Mesenchymal stem cell (in vitro differentiated cells and primary cell): ENCODE results near the gene CMTM3.

Experiments used
- DNase-seq: peaks from one replicate; pipeline ENCODE4 v3.0.0-alpha.2; 2013
- H2AFZ ChIP-seq: one replicate; pipeline ENCODE4 v1.6.1; 2013; ENCODE audit warnings: low read depth, mild to moderate bottlenecking, control low read depth, inconsistent platforms, low read length, moderate library complexity
- H2AK5ac ChIP-seq: 2 replicates; pipeline ENCODE4 v1.6.1; 2013; ENCODE audit warnings: low read length, moderate library complexity, mild to moderate bottlenecking, inconsistent platforms; ENCODE audit not compliant: severe bottlenecking
- H2BK120ac ChIP-seq: one replicate; pipeline ENCODE4 v1.6.1; 2013; ENCODE audit warnings: low read depth, mild to moderate bottlenecking, inconsistent platforms, low read length, moderate library complexity
- H2BK12ac ChIP-seq, 2 experiments: one replicate each; pipeline ENCODE4 v1.6.1; 2013; ENCODE audit warnings: inconsistent platforms in 2 of 2, low read length in 2 of 2, mild to moderate bottlenecking in 2 of 2, moderate library complexity in 2 of 2, control low read depth in 1 of 2
- H2BK15ac ChIP-seq: one replicate; pipeline ENCODE4 v1.6.1; 2013; ENCODE audit warnings: mild to moderate bottlenecking, low read depth, inconsistent platforms; ENCODE audit not compliant: poor library complexity, severe bottlenecking
- H2BK5ac ChIP-seq: 2 replicates; pipeline ENCODE4 v1.6.1; 2013; ENCODE audit warnings: low read depth, mild to moderate bottlenecking, low read length, control low read depth, inconsistent platforms; ENCODE audit not compliant: poor library complexity, severe bottlenecking
- H3K14ac ChIP-seq, 2 experiments: one replicate each; pipeline ENCODE4 v1.6.1; 2013; ENCODE audit warnings: inconsistent platforms in 2 of 2, low read length in 2 of 2, control low read depth in 1 of 2, mild to moderate bottlenecking in 1 of 2, moderate library complexity in 1 of 2
- H3K18ac ChIP-seq, 2 experiments: one replicate each; pipeline ENCODE4 v1.6.1; 2013; ENCODE audit warnings: inconsistent platforms in 2 of 2, low read length in 2 of 2, control low read depth in 1 of 2, low read depth in 1 of 2, mild to moderate bottlenecking in 1 of 2
- H3K23ac ChIP-seq, 2 experiments: one replicate each; pipeline ENCODE4 v1.6.1; 2013; ENCODE audit warnings: inconsistent platforms in 2 of 2, low read length in 2 of 2, mild to moderate bottlenecking in 2 of 2, moderate library complexity in 2 of 2, control low read depth in 1 of 2
- H3K27ac ChIP-seq: 2 replicates; pipeline ENCODE4 v1.5.1; 2013; ENCODE audit warnings: mild to moderate bottlenecking, moderate library complexity, low read length, control low read depth, inconsistent platforms; ENCODE audit not compliant: poor library complexity, severe bottlenecking
- H3K27me3 ChIP-seq, 2 experiments: 2 replicates each; pipeline versions ENCODE4 v1.6.1 to v1.7.0; 2013; ENCODE audit warnings: low read length in 2 of 2, mild to moderate bottlenecking in 2 of 2, moderate library complexity in 2 of 2, control low read depth in 1 of 2, inconsistent platforms in 1 of 2; ENCODE audit not compliant: control insufficient read depth in 1 of 2, insufficient read depth in 1 of 2
- H3K36me3 ChIP-seq, 2 experiments: 2 replicates each; pipeline versions ENCODE4 v1.6.1 to v1.7.0; 2013; ENCODE audit warnings: low read length in 2 of 2, control low read depth in 1 of 2, inconsistent platforms in 1 of 2, low read depth in 1 of 2, mild to moderate bottlenecking in 1 of 2; ENCODE audit not compliant: insufficient read depth in 2 of 2, control insufficient read depth in 1 of 2
- H3K4ac ChIP-seq, 2 experiments: one replicate each; pipeline ENCODE4 v1.6.1; 2013; ENCODE audit warnings: inconsistent platforms in 2 of 2, low read length in 2 of 2, mild to moderate bottlenecking in 2 of 2, moderate library complexity in 2 of 2, control low read depth in 1 of 2, low read depth in 1 of 2
- H3K4me1 ChIP-seq: 2 replicates; pipeline ENCODE4 v1.6.1; 2013; ENCODE audit warnings: low read depth, low read length, control low read depth; ENCODE audit not compliant: control insufficient read depth, insufficient read depth
- H3K4me2 ChIP-seq: 2 replicates; pipeline ENCODE4 v1.6.1; 2013; ENCODE audit warnings: low read length, mild to moderate bottlenecking, inconsistent platforms; ENCODE audit not compliant: poor library complexity, severe bottlenecking
- H3K4me3 ChIP-seq, 2 experiments: 2 replicates each; pipeline versions ENCODE4 v1.5.1 to v1.7.0; 2013; ENCODE audit warnings: low read length in 2 of 2, mild to moderate bottlenecking in 2 of 2, control low read depth in 1 of 2, low read depth in 1 of 2; ENCODE audit not compliant: insufficient read depth in 1 of 2
- H3K79me1 ChIP-seq: replicated peaks from 2 replicates; pipeline ENCODE4 v1.6.1; 2013; ENCODE audit warnings: mild to moderate bottlenecking, control low read depth, low read length, inconsistent platforms; ENCODE audit not compliant: poor library complexity, severe bottlenecking
- H3K9ac ChIP-seq: 2 replicates; pipeline ENCODE4 v1.7.0; 2013; ENCODE audit warnings: mild to moderate bottlenecking, low read length, moderate library complexity
- H3K9me3 ChIP-seq: 2 replicates; pipeline ENCODE4 v1.7.0; 2013; ENCODE audit warnings: mild to moderate bottlenecking, low read length; ENCODE audit not compliant: control insufficient read depth
- H4K8ac ChIP-seq: one replicate; pipeline ENCODE4 v1.6.1; 2013; ENCODE audit warnings: inconsistent platforms, mild to moderate bottlenecking, low read length, moderate library complexity
- H4K91ac ChIP-seq: one replicate; pipeline ENCODE4 v1.6.1; 2013; ENCODE audit warnings: mild to moderate bottlenecking, low read length, inconsistent platforms
- WGBS: methylation state at CpG from one replicate; pipeline ENCODE4 v1.1.7; 2013; ENCODE audit warnings: mixed read lengths; 5-methylcytosine and 5-hydroxymethylcytosine counted together

The CMTM3 gene

DNA sequence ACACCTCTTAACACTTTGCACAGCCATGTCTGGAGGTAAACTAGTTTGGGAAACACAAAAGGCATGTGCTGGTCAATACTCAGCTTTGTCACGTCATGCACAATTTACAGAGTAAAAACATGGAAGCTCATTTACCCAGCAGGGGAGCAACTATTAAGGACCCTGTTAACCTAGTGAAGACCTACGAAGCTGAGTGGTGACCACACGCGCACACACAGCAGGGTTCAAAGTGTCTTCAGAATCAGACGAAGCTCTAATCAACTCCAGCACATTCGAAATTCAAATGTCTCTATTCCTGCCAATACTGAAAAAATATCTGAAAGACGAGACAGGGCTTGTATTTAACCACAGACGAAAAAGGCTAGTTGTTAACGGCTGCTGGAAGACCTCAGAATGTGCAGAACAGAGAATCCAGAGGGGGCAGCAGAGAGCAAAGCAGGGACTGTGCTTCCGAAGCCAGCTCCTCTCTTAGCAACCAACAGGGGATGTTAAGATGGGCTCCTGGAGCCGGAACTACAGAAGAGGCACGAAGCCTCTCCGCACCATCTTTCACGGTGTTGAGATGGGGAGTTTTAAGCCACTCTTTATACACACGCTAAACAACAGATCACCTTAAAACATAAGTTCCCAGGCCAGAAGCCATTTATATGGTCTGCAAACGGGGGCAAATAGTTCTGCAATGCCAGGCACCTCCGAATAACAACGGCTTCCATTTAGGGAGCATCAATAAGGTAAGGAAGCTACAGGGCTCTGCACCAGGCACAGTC is 46.4 kb downstream of the CMTM3 start:
- no peaks in the 10 kb centered on the region for H3K9me3 ChIP-seq
- H3K4ac ChIP-seq: no peak overlapping the region
- H3K4me1 ChIP-seq: peaks cover 13% of the 10 kb centered on the region
- peak overlapping the region; percentile 64 for H3K4me2 ChIP-seq
- H2BK12ac ChIP-seq: no peak overlapping the region
- H4K91ac ChIP-seq: no peak overlapping the region
- no peak overlapping the region for H3K27ac ChIP-seq
- H3K9ac ChIP-seq: peak overlapping the region; percentile 65
- peaks cover 0 to 2% of the 10 kb centered on the region in 2 experiments for H3K36me3 ChIP-seq
- H3K18ac ChIP-seq: peak overlapping the region in 1 of 2 experiments; percentile 11
- peak overlapping the region; percentile 89 for H4K8ac ChIP-seq
- H3K27me3 ChIP-seq: no peaks in the 10 kb centered on the region
- no peak overlapping the region for H2BK5ac ChIP-seq
- no peak overlapping the region for H3K14ac ChIP-seq
- H3K23ac ChIP-seq: no peak overlapping the region
- no peak overlapping the region for H2BK15ac ChIP-seq
- peak overlapping the region in 1 of 2 experiments; percentile 67 for H3K4me3 ChIP-seq
- peaks cover 41% of the 10 kb centered on the region for H3K79me1 ChIP-seq
- H2AFZ ChIP-seq: no peak overlapping the region
- H2AK5ac ChIP-seq: no peak overlapping the region
- DNase-seq: peak; percentile 85
- H2BK120ac ChIP-seq: no peak overlapping the region
- 33% methylated on average over 18 of the region's 18 CpGs for WGBS

DNA sequence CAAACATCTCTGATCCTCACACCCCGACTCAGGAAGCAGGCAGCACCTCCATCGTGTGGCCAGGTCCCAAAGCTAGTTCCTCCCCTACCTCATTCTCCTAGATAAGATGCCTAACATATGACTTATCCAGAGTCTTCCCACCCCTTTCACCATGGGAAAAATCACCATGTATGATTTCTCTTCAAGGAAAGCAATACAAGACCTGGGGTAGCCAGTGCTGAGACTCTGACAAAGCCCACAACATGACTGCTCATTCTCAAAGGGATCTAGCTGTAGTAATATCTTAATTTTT is 46.9 kb downstream of the CMTM3 start:
- H3K4me3 ChIP-seq: peak overlapping the region in 1 of 2 experiments; percentile 67
- peak overlapping the region in 1 of 2 experiments; percentile 11 for H3K18ac ChIP-seq
- no peaks in the 10 kb centered on the region for H3K27me3 ChIP-seq
- H3K4me1 ChIP-seq: peaks cover 15% of the 10 kb centered on the region
- H3K14ac ChIP-seq: no peak overlapping the region
- H2AK5ac ChIP-seq: no peak overlapping the region
- no peak overlapping the region for H4K91ac ChIP-seq
- H2BK12ac ChIP-seq: no peak overlapping the region
- H2BK5ac ChIP-seq: no peak overlapping the region
- H2AFZ ChIP-seq: no peak overlapping the region
- H3K4ac ChIP-seq: no peak overlapping the region
- peak overlapping the region; percentile 89 for H4K8ac ChIP-seq
- peaks cover 0 to 2% of the 10 kb centered on the region in 2 experiments for H3K36me3 ChIP-seq
- peak overlapping the region; percentile 23 for H3K9ac ChIP-seq
- no peak for DNase-seq
- H3K79me1 ChIP-seq: peaks cover 40% of the 10 kb centered on the region
- H3K9me3 ChIP-seq: no peaks in the 10 kb centered on the region
- no peak overlapping the region for H3K23ac ChIP-seq
- H3K4me2 ChIP-seq: peak overlapping the region; percentile 64
- H3K27ac ChIP-seq: no peak overlapping the region
- WGBS: 70% methylated on average over 2 of the region's 2 CpGs
- H2BK120ac ChIP-seq: no peak overlapping the region
- no peak overlapping the region for H2BK15ac ChIP-seq

GRCh38 chr16:66651965-66652364 is 47.5 kb downstream of the CMTM3 start:
- Histone ChIP-seq H3K79me1 (peaks cover 40% of the 10 kb centered on the region), H3K27ac (no peak overlapping the region), H3K9me3 (no peaks in the 10 kb centered on the region), H4K8ac (no peak overlapping the region), H2AFZ (no peak overlapping the region), H3K4me3 (no peak overlapping the region), H4K91ac (no peak overlapping the region), H3K14ac (no peak overlapping the region), H3K4me2 (no peak overlapping the region), H3K23ac (no peak overlapping the region), H3K27me3 (no peaks in the 10 kb centered on the region), H2BK5ac (no peak overlapping the region), H2BK120ac (no peak overlapping the region), H3K4ac (no peak overlapping the region), H3K9ac (no peak overlapping the region), H2BK12ac (peak overlapping the region in 1 of 2 experiments; percentile 30), H3K36me3 (peaks cover 0 to 2% of the 10 kb centered on the region in 2 experiments), H3K4me1 (peaks cover 15% of the 10 kb centered on the region), H2BK15ac (no peak overlapping the region), H2AK5ac (no peak overlapping the region), H3K18ac (no peak overlapping the region)
- no peak for DNase-seq
- WGBS: 98% methylated on average over 6 of the region's 6 CpGs

DNA sequence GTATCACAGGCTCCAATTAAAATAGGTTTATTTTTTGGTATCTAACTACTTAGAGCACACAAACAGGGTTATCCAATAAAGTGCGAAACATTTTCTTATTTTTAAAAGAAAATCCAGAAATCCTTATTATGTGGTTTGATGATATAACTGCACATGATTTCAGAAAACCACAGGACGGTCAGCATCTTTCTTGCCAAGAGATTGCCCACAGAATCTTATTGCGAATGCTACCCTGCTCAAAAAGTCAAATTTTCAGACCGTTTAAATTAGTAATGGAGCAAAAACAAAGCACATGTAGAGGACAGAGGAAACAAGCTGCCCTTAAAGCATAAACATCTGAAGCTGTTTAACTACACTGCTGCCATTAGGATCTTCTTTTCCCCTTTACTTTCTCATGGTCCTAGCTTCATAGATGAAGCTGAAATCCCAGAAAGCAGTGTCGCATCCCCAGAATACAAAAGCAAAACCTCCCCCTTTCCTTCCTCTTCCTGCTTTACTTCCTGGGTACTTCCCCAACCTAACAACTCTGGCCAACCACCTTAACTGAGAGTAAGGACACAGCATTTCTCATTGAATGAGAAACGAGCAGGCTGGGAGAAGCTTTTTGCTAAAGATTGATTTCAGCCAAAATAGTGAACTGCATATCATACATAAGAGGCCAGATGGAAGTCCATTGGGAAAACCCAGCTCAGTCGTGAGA is 48.3 kb downstream of the CMTM3 start:
- H3K14ac ChIP-seq: no peak overlapping the region
- H3K27me3 ChIP-seq: no peaks in the 10 kb centered on the region
- H3K4ac ChIP-seq: no peak overlapping the region
- peaks cover 39% of the 10 kb centered on the region for H3K79me1 ChIP-seq
- no peak overlapping the region for H3K4me2 ChIP-seq
- H4K91ac ChIP-seq: no peak overlapping the region
- no peak overlapping the region for H3K4me3 ChIP-seq
- no peak overlapping the region for H3K27ac ChIP-seq
- H3K9me3 ChIP-seq: no peaks in the 10 kb centered on the region
- no peak overlapping the region for H4K8ac ChIP-seq
- H3K18ac ChIP-seq: no peak overlapping the region
- no peak overlapping the region for H3K23ac ChIP-seq
- H2BK5ac ChIP-seq: no peak overlapping the region
- peak overlapping the region; percentile 3 for H3K9ac ChIP-seq
- WGBS: 94% methylated on average over 4 of the region's 7 CpGs
- H2BK120ac ChIP-seq: no peak overlapping the region
- no peak for DNase-seq
- no peak overlapping the region for H2AK5ac ChIP-seq
- H2BK15ac ChIP-seq: peak overlapping the region; percentile 55
- peaks cover 16% of the 10 kb centered on the region for H3K4me1 ChIP-seq
- no peak overlapping the region for H2BK12ac ChIP-seq
- peaks cover 0 to 2% of the 10 kb centered on the region in 2 experiments for H3K36me3 ChIP-seq
- no peak overlapping the region for H2AFZ ChIP-seq
